Spleen (tissue), 11 donors: ENCODE measurements around the gene CACNA1C. TPM values are rescaled to one million over a fixed set of nuclear protein-coding genes. Genes with fewer than 3 reads are reported as not detected.

ENCODE experiments used
- DNase-seq: peaks from one replicate; pipeline ENCODE4 v3.0.0-alpha.2; 2020
- H3K27ac ChIP-seq, 8 donors: fragments of 200-600 bp; sonication (generic) in 7 of 8; 1 replicate in 4 of 8; 2 replicates in 4 of 8; pipeline versions ENCODE4 v1.5.0 to v1.8.0; 2016 to 2021; ENCODE audit warnings: inconsistent platforms in 4 of 8, mild to moderate bottlenecking in 4 of 8, moderate library complexity in 1 of 8
- H3K27me3 ChIP-seq, 7 donors: fragments of 200-600 bp; sonication (generic) in 6 of 7; replicated peaks in 1 of 7; 1 replicate in 4 of 7; 2 replicates in 3 of 7; pipeline versions ENCODE4 v1.5.0 to v1.8.0; 2016 to 2021; ENCODE audit warnings: inconsistent platforms in 3 of 7, mild to moderate bottlenecking in 1 of 7
- H3K36me3 ChIP-seq, 6 donors: fragments of 200-600 bp; sonication (generic) in 5 of 6; 1 replicate in 4 of 6; 2 replicates in 2 of 6; pipeline versions ENCODE4 v1.5.0 to v1.8.0; 2016 to 2021; ENCODE audit warnings: inconsistent platforms in 2 of 6
- H3K4me1 ChIP-seq, 6 donors: fragments of 200-600 bp; sonication (generic) in 5 of 6; 1 replicate in 3 of 6; 2 replicates in 3 of 6; pipeline versions ENCODE4 v1.5.0 to v1.8.0; 2016 to 2021; ENCODE audit warnings: inconsistent platforms in 3 of 6
- H3K4me3 ChIP-seq, 8 donors: fragments of 200-600 bp; sonication (generic) in 7 of 8; 1 replicate in 4 of 8; 2 replicates in 4 of 8; pipeline versions ENCODE4 v1.5.0 to v1.8.0; 2016 to 2021; ENCODE audit warnings: inconsistent platforms in 4 of 8, mild to moderate bottlenecking in 4 of 8, moderate library complexity in 2 of 8
- H3K9me3 ChIP-seq, 8 donors: fragments of 200-600 bp; sonication (generic) in 7 of 8; 1 replicate in 4 of 8; 2 replicates in 4 of 8; pipeline versions ENCODE4 v1.5.0 to v1.8.0; 2016 to 2021; ENCODE audit warnings: inconsistent platforms in 4 of 8
- CTCF ChIP-seq, 11 experiments: fragments of 200-600 bp in 7 of 11; fragments of 450-650 bp in 4 of 11; sonication (generic) in 4 of 11; IDR thresholded peaks in 8 of 11; conservative IDR thresholded peaks in 3 of 11; 1 replicate in 7 of 11; 2 replicates in 4 of 11; pipeline versions ENCODE4 v1.4.0 to v1.8.0; 2016 to 2021; ENCODE audit warnings: antibody characterized with exemption in 11 of 11, inconsistent platforms in 4 of 11, mild to moderate bottlenecking in 1 of 11
- POLR2A ChIP-seq, 3 donors: fragments of 450-650 bp; IDR thresholded peaks; one replicate each; pipeline ENCODE4 v1.5.1; 2017; ENCODE audit warnings: antibody characterized with exemption in 3 of 3, mild to moderate bottlenecking in 1 of 3
- POLR2AphosphoS5 ChIP-seq, 3 donors: sonication (generic); formaldehyde crosslinking; IDR thresholded peaks; one replicate each; pipeline ENCODE4 v1.5.1; 2017; ENCODE audit warnings: antibody characterized with exemption in 3 of 3
- WGBS, 5 donors: extraction: QIAGEN DNeasy Blood & Tissue Kit in 3 of 5; methylation state at CpG; one replicate each; pipeline versions ENCODE4 v1.1.5 to v1.1.7; 2013 to 2018; 5-methylcytosine and 5-hydroxymethylcytosine counted together
- intact Hi-C: fragments of 100-400 bp; cut with DNase I; formaldehyde crosslinking; loops from one replicate; pipeline ENCODE4 v1.15.0; 2023; ENCODE audit warnings: low total_unique reads
- polyA plus RNA-seq, 3 donors: library from polyadenylated mRNA; stranded (reverse); fragments of 200-250 nt; gene quantifications; one replicate each; pipeline ENCODE4 v1.2.1, GENCODE V29; 2013
- total RNA-seq, 7 donors: library from RNA; depleted of rRNA in 3 of 7; stranded (reverse); fragments of >200 nt in 3 of 7; fragmentation: NEBNext Ultra II Directional in 4 of 7; extraction: Animal tissue kit (Norgen Biotek cat#: 25700) in 4 of 7; gene quantifications; one replicate each; pipeline versions ENCODE4 v1.1.0 to v1.2.1, GENCODE V29; 2016 to 2021
- donor health status: healthy with polysubstance abuse.
- donor health status: DM: no; HTN: no; CAD: no; lungs with moderate emphysema.
- donor health status: DM: no; HTN: no; CAD: no.
- donor health status: Bipolar disorder and iron deficiency.
- donor health status: healthy.
- donor health status: DM: no; HTN: no; CAD: no.
- donor health status: DM: yes; HTN: yes; CAD: no.

CACNA1C gene
- total and polyA plus RNA-seq, 10 donors: 0.67 to 27.6 (median 18.4) TPM

GRCh38 chr12:2228535-2228934, 175.7 kb downstream of the CACNA1C start:
- H3K36me3 ChIP-seq: no peaks in the 10 kb centered on the region
- DNase-seq: no peak
- no peaks in the 10 kb centered on the region for H3K27me3 ChIP-seq
- H3K4me1 ChIP-seq: peaks cover 0 to 3% (median 0%) of the 10 kb centered on the region in 6 donors
- no peaks in the 10 kb centered on the region for H3K9me3 ChIP-seq
- intact Hi-C loops: no loop called here
- TF ChIP-seq POLR2A (IDR thresholded peaks at IDR 0.05) (no peak), CTCF (IDR thresholded peaks at IDR 0.05 in 8 of 11, conservative IDR thresholded peaks at IDR 0.05 in 3 of 11) (no peak), POLR2AphosphoS5 (IDR thresholded peaks at IDR 0.05) (no peak)
- H3K4me3 ChIP-seq: no peak overlapping the region
- H3K27ac ChIP-seq: no peak overlapping the region

- DNase-seq: no peak
- Histone ChIP-seq H3K9me3 (no peaks in the 10 kb centered on the region), H3K27me3 (no peaks in the 10 kb centered on the region), H3K4me1 (peaks cover 0 to 3% (median 0%) of the 10 kb centered on the region in 6 donors), H3K27ac (no peak overlapping the region), H3K36me3 (no peaks in the 10 kb centered on the region), H3K4me3 (no peak overlapping the region)
- WGBS, 5 donors: 65 to 85% (median 76%) methylated on average over 50 to 61 of the region's 61 CpGs
- TF ChIP-seq POLR2A (IDR thresholded peaks at IDR 0.05) (no peak), CTCF (IDR thresholded peaks at IDR 0.05 in 8 of 11, conservative IDR thresholded peaks at IDR 0.05 in 3 of 11) (no peak), POLR2AphosphoS5 (IDR thresholded peaks at IDR 0.05) (no peak)
- intact Hi-C loops: no loop called here
Observed at GRCh38 chr12:2229661-2230539, 177.1 kb downstream of the CACNA1C start.

- no peak for TF ChIP-seq POLR2AphosphoS5 (IDR thresholded peaks at IDR 0.05)
- no peak for TF ChIP-seq POLR2A (IDR thresholded peaks at IDR 0.05)
- TF ChIP-seq CTCF (IDR thresholded peaks at IDR 0.05 in 8 of 11, conservative IDR thresholded peaks at IDR 0.05 in 3 of 11): no peak
- Histone ChIP-seq H3K27ac (no peak overlapping the region), H3K4me1 (peaks cover 0 to 3% (median 0%) of the 10 kb centered on the region in 6 donors), H3K36me3 (no peaks in the 10 kb centered on the region), H3K9me3 (no peaks in the 10 kb centered on the region), H3K4me3 (no peak overlapping the region), H3K27me3 (no peaks in the 10 kb centered on the region)
- WGBS, 5 donors: 86 to 88% (median 88%) methylated on average over 7 of the region's 7 CpGs
- DNase-seq: no peak
- intact Hi-C loops: no loop called here
Observed at GRCh38 chr12:2231011-2231595, 178.3 kb downstream of the CACNA1C start.

GRCh38 chr12:2231956-2232355, 179.2 kb downstream of the CACNA1C start:
- Histone ChIP-seq H3K4me3 (no peak overlapping the region), H3K27me3 (no peaks in the 10 kb centered on the region), H3K27ac (no peak overlapping the region), H3K9me3 (no peaks in the 10 kb centered on the region), H3K36me3 (no peaks in the 10 kb centered on the region), H3K4me1 (peaks cover 0 to 3% (median 0%) of the 10 kb centered on the region in 6 donors)
- TF ChIP-seq CTCF (IDR thresholded peaks at IDR 0.05 in 8 of 11, conservative IDR thresholded peaks at IDR 0.05 in 3 of 11): no peak
- no peak for TF ChIP-seq POLR2A (IDR thresholded peaks at IDR 0.05)
- TF ChIP-seq POLR2AphosphoS5 (IDR thresholded peaks at IDR 0.05): no peak
- DNase-seq: no peak
- intact Hi-C loops: no loop called here
- WGBS, 5 donors: 74 to 88% (median 83%) methylated on average over 3 of the region's 3 CpGs
